Lung (tissue), 12 donors: ENCODE results near the gene DUS3L. TPM values are rescaled to one million over a fixed set of nuclear protein-coding genes. Genes with fewer than 3 reads are reported as not detected.

Source experiments
- ATAC-seq: fragments of 200-7000 bp; cut with Tn5 transposase; one replicate; pipeline ENCODE4 v1.9.1; 2020; ENCODE audit warnings: moderate number of reproducible peaks; ENCODE audit not compliant: insufficient read depth, low FRiP score
- DNase-seq, 3 donors: peaks; one replicate each; pipeline ENCODE4 v3.0.0-alpha.2; 2013 to 2017
- H3K27ac ChIP-seq, 2 donors: one replicate each; pipeline ENCODE4 v1.5.1; 2013; ENCODE audit warnings: mild to moderate bottlenecking in 2 of 2, moderate library complexity in 2 of 2, control low read depth in 1 of 2, inconsistent platforms in 1 of 2, low read depth in 1 of 2, low read length in 1 of 2
- H3K27me3 ChIP-seq, 3 donors: one replicate each; pipeline ENCODE4 v1.5.1; 2013; ENCODE audit warnings: low read length in 2 of 3; ENCODE audit not compliant: control insufficient read depth in 3 of 3, insufficient read depth in 3 of 3
- H3K36me3 ChIP-seq, 4 donors: one replicate each; pipeline ENCODE4 v1.5.1; 2013; ENCODE audit warnings: low read length in 4 of 4, mild to moderate bottlenecking in 1 of 4, moderate library complexity in 1 of 4; ENCODE audit not compliant: control insufficient read depth in 4 of 4, insufficient read depth in 4 of 4
- H3K4me1 ChIP-seq, 5 donors: one replicate each; pipeline ENCODE4 v1.5.1; 2013; ENCODE audit warnings: low read length in 5 of 5, mild to moderate bottlenecking in 2 of 5, moderate library complexity in 1 of 5; ENCODE audit not compliant: control insufficient read depth in 5 of 5, insufficient read depth in 5 of 5
- H3K4me3 ChIP-seq: one replicate; pipeline ENCODE4 v1.5.1; 2013; ENCODE audit warnings: mild to moderate bottlenecking, control low read depth, moderate library complexity
- H3K9ac ChIP-seq, 2 donors: one replicate each; pipeline ENCODE4 v1.5.1; 2013; ENCODE audit warnings: low read length in 2 of 2, control low read depth in 1 of 2; ENCODE audit not compliant: insufficient read depth in 1 of 2
- H3K9me3 ChIP-seq, 4 donors: one replicate each; pipeline ENCODE4 v1.5.1; 2013; ENCODE audit warnings: low read length in 3 of 4, mild to moderate bottlenecking in 1 of 4, moderate library complexity in 1 of 4; ENCODE audit not compliant: control insufficient read depth in 4 of 4, insufficient read depth in 3 of 4
- WGBS, 2 donors: extraction: QIAGEN DNeasy Blood & Tissue Kit; methylation state at CpG; one replicate each; pipeline ENCODE4 v1.1.7; 2013; 5-methylcytosine and 5-hydroxymethylcytosine counted together
- polyA plus RNA-seq, 2 donors: library from polyadenylated mRNA; stranded (reverse); fragments of 200-250 nt; gene quantifications; one replicate each; pipeline ENCODE4 v1.2.1, GENCODE V29; 2013
- total RNA-seq, 2 donors: library from RNA; depleted of rRNA in 1 of 2; stranded (reverse); fragments of >200 nt in 1 of 2; gene quantifications; one replicate each; pipeline ENCODE4 v1.2.1, GENCODE V29; 2014 to 2021
- TF ChIP-seq, protein P1 (sequence below): IDR thresholded peaks from 2 replicates; pipeline ENCODE4 v1.5.1; 2012; ENCODE audit warnings: mild to moderate bottlenecking; ENCODE audit errors: control extremely low read depth, extremely low read depth
- donor health status: control.
- donor health status: control.
- donor health status: Bipolar disorder and iron deficiency.
- donor health status: healthy.
- donor health status: DM: yes; HTN: yes; CAD: no.

Gene DUS3L
- total and polyA plus RNA-seq, 4 donors = 18.5 to 47.0 (median 36.7) TPM

- 82 to 85% methylated on average over 26 of the region's 26 CpGs for WGBS, 2 donors
- Histone ChIP-seq H3K27ac (peak overlapping the region in 1 of 2 donors; percentile 98), H3K4me3 (peak overlapping the region; percentile 83)
Observed at GRCh38 chr19:5789886-5790558, 941 bp downstream of the DUS3L start.

GRCh38 chr19:5789351-5789761, 1.6 kb downstream of the DUS3L start:
- ATAC-seq (no peak), DNase-seq (no peak)
- Histone ChIP-seq H3K4me1 (peaks cover 0 to 6% (median 4%) of the 10 kb centered on the region in 5 donors), H3K27ac (no peak overlapping the region), H3K9me3 (peaks cover 0 to 2% (median 0%) of the 10 kb centered on the region in 4 donors), H3K27me3 (no peaks in the 10 kb centered on the region), H3K36me3 (peaks cover 13 to 55% (median 22%) of the 10 kb centered on the region in 4 donors), H3K9ac (no peak overlapping the region), H3K4me3 (no peak overlapping the region)
- TF ChIP-seq, protein P1, sequence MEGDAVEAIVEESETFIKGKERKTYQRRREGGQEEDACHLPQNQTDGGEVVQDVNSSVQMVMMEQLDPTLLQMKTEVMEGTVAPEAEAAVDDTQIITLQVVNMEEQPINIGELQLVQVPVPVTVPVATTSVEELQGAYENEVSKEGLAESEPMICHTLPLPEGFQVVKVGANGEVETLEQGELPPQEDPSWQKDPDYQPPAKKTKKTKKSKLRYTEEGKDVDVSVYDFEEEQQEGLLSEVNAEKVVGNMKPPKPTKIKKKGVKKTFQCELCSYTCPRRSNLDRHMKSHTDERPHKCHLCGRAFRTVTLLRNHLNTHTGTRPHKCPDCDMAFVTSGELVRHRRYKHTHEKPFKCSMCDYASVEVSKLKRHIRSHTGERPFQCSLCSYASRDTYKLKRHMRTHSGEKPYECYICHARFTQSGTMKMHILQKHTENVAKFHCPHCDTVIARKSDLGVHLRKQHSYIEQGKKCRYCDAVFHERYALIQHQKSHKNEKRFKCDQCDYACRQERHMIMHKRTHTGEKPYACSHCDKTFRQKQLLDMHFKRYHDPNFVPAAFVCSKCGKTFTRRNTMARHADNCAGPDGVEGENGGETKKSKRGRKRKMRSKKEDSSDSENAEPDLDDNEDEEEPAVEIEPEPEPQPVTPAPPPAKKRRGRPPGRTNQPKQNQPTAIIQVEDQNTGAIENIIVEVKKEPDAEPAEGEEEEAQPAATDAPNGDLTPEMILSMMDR = no peak
- WGBS, 2 donors = 96 to 97% methylated on average over 39 of the region's 39 CpGs

More at GRCh38 chr19:5789886-5790558, 941 bp downstream of the DUS3L start:
- TF ChIP-seq, protein P1 = no peak
- Histone ChIP-seq H3K9me3 (peaks cover 0 to 2% (median 0%) of the 10 kb centered on the region in 4 donors), H3K4me1 (peaks cover 0 to 6% (median 4%) of the 10 kb centered on the region in 5 donors), H3K27me3 (no peaks in the 10 kb centered on the region), H3K9ac (peak overlapping the region in 1 of 2 donors; percentile 80), H3K36me3 (peaks cover 13 to 49% (median 22%) of the 10 kb centered on the region in 4 donors)
- ATAC-seq (no peak), DNase-seq (no peak)

GRCh38 chr19:5788422-5788821, 2.5 kb downstream of the DUS3L start:
- H3K4me1 ChIP-seq = peaks cover 0 to 6% (median 4%) of the 10 kb centered on the region in 5 donors
- H3K36me3 ChIP-seq = peaks cover 13 to 64% (median 22%) of the 10 kb centered on the region in 4 donors
- H3K4me3 ChIP-seq = no peak overlapping the region
- H3K27ac ChIP-seq = no peak overlapping the region
- H3K27me3 ChIP-seq = no peaks in the 10 kb centered on the region
- DNase-seq (no peak), ATAC-seq (no peak)
- H3K9ac ChIP-seq = no peak overlapping the region
- TF ChIP-seq, protein P1 = no peak
- peaks cover 0 to 2% (median 0%) of the 10 kb centered on the region in 4 donors for H3K9me3 ChIP-seq
- WGBS, 2 donors = 94 to 95% methylated on average over 5 of the region's 5 CpGs
